ENCODE results near the gene IFI16.
"Not testable (repeated sequence)": the region's sequence is repeated elsewhere in the genome, so short reads cannot be mapped to it uniquely, and the experiment has no call there.

IFI16 gene

GRCh38 chr1:158998037-158998780 is 11.5 kb upstream of the IFI16 start:
- no peak for TF ChIP-seq SUZ12 (IDR thresholded peaks at IDR 0.05; ENCODE audit: extremely low read depth, insufficient read depth, insufficient read length)
- no peak for TF ChIP-seq ZNF274 (IDR thresholded peaks at IDR 0.05; ENCODE audit: low read depth, low read length)
- no peak for TF ChIP-seq YY1 (IDR thresholded peaks at IDR 0.05; ENCODE audit: insufficient read depth, insufficient read length)
- Histone ChIP-seq H3K27me3 (ENCODE audit: insufficient read depth, insufficient read length) (no peaks in the 10 kb centered on the region), H3K4me1 (ENCODE audit: insufficient read depth, insufficient read length) (no peaks in the 10 kb centered on the region), H3K36me3 (ENCODE audit: insufficient read depth, insufficient read length, low read length) (no peaks in the 10 kb centered on the region), H3K4me3 (ENCODE audit: insufficient read length, low read depth) (peak overlapping the region; percentile 41), H3K9ac (ENCODE audit: insufficient read length, low read depth) (no peak overlapping the region), H3K9me3 (ENCODE audit: insufficient read depth, low read length) (no peaks in the 10 kb centered on the region)
- DNase-seq (ENCODE audit: low read depth, low spot score) = no peak

- Histone ChIP-seq H3K36me3 (ENCODE audit: insufficient read depth, insufficient read length, low read length) (no peaks in the 10 kb centered on the region), H3K9me3 (ENCODE audit: insufficient read depth, low read length) (no peaks in the 10 kb centered on the region), H3K27me3 (ENCODE audit: insufficient read depth, insufficient read length) (no peaks in the 10 kb centered on the region), H3K9ac (ENCODE audit: insufficient read length, low read depth) (peak overlapping the region; percentile 12), H3K4me3 (ENCODE audit: insufficient read length, low read depth) (peak overlapping the region; percentile 41), H3K4me1 (ENCODE audit: insufficient read depth, insufficient read length) (no peaks in the 10 kb centered on the region)
- TF ChIP-seq YY1 (IDR thresholded peaks at IDR 0.05; ENCODE audit: insufficient read depth, insufficient read length) (no peak), SUZ12 (IDR thresholded peaks at IDR 0.05; ENCODE audit: extremely low read depth, insufficient read depth, insufficient read length) (no peak), ZNF274 (IDR thresholded peaks at IDR 0.05; ENCODE audit: low read depth, low read length) (no peak)
- DNase-seq (ENCODE audit: low read depth, low spot score) = peak; percentile 46
Observed at GRCh38 chr1:158998781-158999161, 10.9 kb upstream of the IFI16 start.

GRCh38 chr1:158999316-159000069 is 10.2 kb upstream of the IFI16 start:
- peak overlapping the region; percentile 41 for H3K4me3 ChIP-seq (ENCODE audit: insufficient read length, low read depth)
- H3K9ac ChIP-seq (ENCODE audit: insufficient read length, low read depth) = peak overlapping the region; percentile 34

DNA sequence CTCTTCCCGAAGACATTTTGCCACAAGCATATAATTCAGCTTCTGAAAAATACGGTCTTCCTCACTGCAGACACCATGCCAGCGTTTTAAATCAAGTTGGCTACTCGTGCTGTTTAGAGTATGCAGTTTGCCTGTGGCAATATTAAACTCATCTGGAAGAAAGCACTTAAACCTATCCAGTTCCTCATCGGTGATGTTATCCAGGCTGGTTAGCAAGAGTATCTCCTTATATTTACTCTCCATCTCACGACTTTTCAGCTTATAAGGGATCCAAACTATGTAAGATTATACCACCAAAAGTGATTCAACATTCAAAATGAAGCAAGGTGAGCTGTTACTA is 9.7 kb upstream of the IFI16 start:
- Histone ChIP-seq H3K4me3 (ENCODE audit: insufficient read length, low read depth) (peak overlapping the region; percentile 41), H3K4me1 (ENCODE audit: insufficient read depth, insufficient read length) (peaks cover 2% of the 10 kb centered on the region), H3K27me3 (ENCODE audit: insufficient read depth, insufficient read length) (no peaks in the 10 kb centered on the region), H3K9me3 (ENCODE audit: insufficient read depth, low read length) (no peaks in the 10 kb centered on the region), H3K9ac (ENCODE audit: insufficient read length, low read depth) (peak overlapping the region; percentile 34), H3K36me3 (ENCODE audit: insufficient read depth, insufficient read length, low read length) (no peaks in the 10 kb centered on the region)
- no peak for TF ChIP-seq YY1 (IDR thresholded peaks at IDR 0.05; ENCODE audit: insufficient read depth, insufficient read length)
- TF ChIP-seq ZNF274 (IDR thresholded peaks at IDR 0.05; ENCODE audit: low read depth, low read length) = no peak
- no peak for TF ChIP-seq SUZ12 (IDR thresholded peaks at IDR 0.05; ENCODE audit: extremely low read depth, insufficient read depth, insufficient read length)
- no peak for DNase-seq (ENCODE audit: low read depth, low spot score)

More at GRCh38 chr1:158999316-159000069, 10.2 kb upstream of the IFI16 start:
- Histone ChIP-seq H3K27me3 (ENCODE audit: insufficient read depth, insufficient read length) (no peaks in the 10 kb centered on the region), H3K36me3 (ENCODE audit: insufficient read depth, insufficient read length, low read length) (no peaks in the 10 kb centered on the region), H3K9me3 (ENCODE audit: insufficient read depth, low read length) (no peaks in the 10 kb centered on the region), H3K4me1 (ENCODE audit: insufficient read depth, insufficient read length) (no peaks in the 10 kb centered on the region)
- TF ChIP-seq ZNF274 (IDR thresholded peaks at IDR 0.05; ENCODE audit: low read depth, low read length) (no peak), YY1 (IDR thresholded peaks at IDR 0.05; ENCODE audit: insufficient read depth, insufficient read length) (peak; percentile 30), SUZ12 (IDR thresholded peaks at IDR 0.05; ENCODE audit: extremely low read depth, insufficient read depth, insufficient read length) (no peak)
- peak; percentile 96 for DNase-seq (ENCODE audit: low read depth, low spot score)

DNA sequence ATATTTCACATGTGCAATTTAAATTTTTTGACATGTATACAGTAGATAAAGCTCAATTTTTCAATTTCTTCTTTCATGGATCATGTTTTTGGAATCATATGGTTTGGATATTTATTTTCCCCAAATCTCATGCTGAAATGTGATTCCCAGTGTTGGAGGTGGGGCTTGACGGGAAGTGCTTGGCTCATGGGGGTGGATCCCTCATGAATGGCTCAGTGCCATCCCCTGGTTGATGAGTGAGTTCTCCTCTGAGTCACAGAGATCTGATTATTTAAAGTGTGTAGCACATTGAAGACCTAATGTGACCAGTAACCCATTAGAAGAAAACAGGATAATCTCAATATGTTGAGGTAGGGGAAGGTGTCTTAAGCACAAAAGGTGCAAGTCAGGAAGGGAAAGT is 9.1 kb upstream of the IFI16 start:
- no peaks in the 10 kb centered on the region for H3K9me3 ChIP-seq (ENCODE audit: insufficient read depth, low read length)
- H3K27me3 ChIP-seq (ENCODE audit: insufficient read depth, insufficient read length) = no peaks in the 10 kb centered on the region
- DNase-seq (ENCODE audit: low read depth, low spot score) = peak; percentile 59
- peaks cover 5% of the 10 kb centered on the region for H3K4me1 ChIP-seq (ENCODE audit: insufficient read depth, insufficient read length)
- H3K4me3 ChIP-seq (ENCODE audit: insufficient read length, low read depth) = no peak overlapping the region
- TF ChIP-seq ZNF274 (IDR thresholded peaks at IDR 0.05; ENCODE audit: low read depth, low read length) (no peak), SUZ12 (IDR thresholded peaks at IDR 0.05; ENCODE audit: extremely low read depth, insufficient read depth, insufficient read length) (no peak), YY1 (IDR thresholded peaks at IDR 0.05; ENCODE audit: insufficient read depth, insufficient read length) (no peak)
- no peak overlapping the region for H3K9ac ChIP-seq (ENCODE audit: insufficient read length, low read depth)
- no peaks in the 10 kb centered on the region for H3K36me3 ChIP-seq (ENCODE audit: insufficient read depth, insufficient read length, low read length)

GRCh38 chr1:159005161-159005560 is 4.5 kb upstream of the IFI16 start:
- H3K9me3 ChIP-seq (ENCODE audit: insufficient read depth, low read length) = no peaks in the 10 kb centered on the region
- peak overlapping the region; percentile 1 for H3K4me3 ChIP-seq (ENCODE audit: insufficient read length, low read depth)
- peaks cover 5% of the 10 kb centered on the region for H3K4me1 ChIP-seq (ENCODE audit: insufficient read depth, insufficient read length)
- TF ChIP-seq ZNF274 (IDR thresholded peaks at IDR 0.05; ENCODE audit: low read depth, low read length) (no peak), SUZ12 (IDR thresholded peaks at IDR 0.05; ENCODE audit: extremely low read depth, insufficient read depth, insufficient read length) (no peak), YY1 (IDR thresholded peaks at IDR 0.05; ENCODE audit: insufficient read depth, insufficient read length) (no peak)
- H3K9ac ChIP-seq (ENCODE audit: insufficient read length, low read depth) = peak overlapping the region; percentile 63
- no peaks in the 10 kb centered on the region for H3K27me3 ChIP-seq (ENCODE audit: insufficient read depth, insufficient read length)
- no peaks in the 10 kb centered on the region for H3K36me3 ChIP-seq (ENCODE audit: insufficient read depth, insufficient read length, low read length)
- no peak for DNase-seq (ENCODE audit: low read depth, low spot score)

- H3K4me3 ChIP-seq (ENCODE audit: insufficient read length, low read depth) = peak overlapping the region; percentile 19
- H3K9me3 ChIP-seq (ENCODE audit: insufficient read depth, low read length) = no peaks in the 10 kb centered on the region
- no peaks in the 10 kb centered on the region for H3K36me3 ChIP-seq (ENCODE audit: insufficient read depth, insufficient read length, low read length)
- TF ChIP-seq YY1 (IDR thresholded peaks at IDR 0.05; ENCODE audit: insufficient read depth, insufficient read length) (no peak), SUZ12 (IDR thresholded peaks at IDR 0.05; ENCODE audit: extremely low read depth, insufficient read depth, insufficient read length) (no peak), ZNF274 (IDR thresholded peaks at IDR 0.05; ENCODE audit: low read depth, low read length) (no peak)
- H3K27me3 ChIP-seq (ENCODE audit: insufficient read depth, insufficient read length) = no peaks in the 10 kb centered on the region
- DNase-seq (ENCODE audit: low read depth, low spot score) = peak; percentile 57
- H3K9ac ChIP-seq (ENCODE audit: insufficient read length, low read depth) = peak overlapping the region; percentile 63
- H3K4me1 ChIP-seq (ENCODE audit: insufficient read depth, insufficient read length) = peaks cover 5% of the 10 kb centered on the region
Observed at GRCh38 chr1:159005676-159006075, 4.0 kb upstream of the IFI16 start.

DNA sequence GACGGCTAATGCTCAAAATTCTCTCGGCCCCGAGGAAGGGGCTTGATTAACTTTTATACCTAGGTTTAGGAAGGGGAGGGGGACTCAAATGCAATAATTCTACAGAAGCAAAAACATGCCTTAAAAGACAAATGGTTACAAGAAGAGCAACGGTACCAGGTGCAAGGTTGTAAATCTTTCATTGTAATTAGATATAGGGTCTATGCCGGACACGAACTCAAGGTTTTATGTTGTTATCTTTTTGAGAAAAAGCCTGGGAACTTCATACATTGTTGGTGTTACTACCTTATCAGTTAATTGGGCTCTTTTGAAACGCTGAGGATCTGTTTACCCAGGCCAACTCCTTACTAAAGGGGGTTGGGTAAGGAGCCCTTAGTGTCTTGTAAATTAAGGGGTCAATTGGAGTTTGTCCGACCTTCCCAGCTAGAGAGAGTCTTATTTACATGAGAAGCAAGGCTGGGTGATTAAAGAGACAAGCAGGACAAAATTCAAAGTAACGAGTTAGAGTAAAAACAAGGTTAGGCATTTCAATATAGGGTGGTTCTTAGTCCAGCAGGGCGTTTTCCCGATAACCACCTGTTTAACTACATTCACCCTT is 3.4 kb upstream of the IFI16 start:
- peak overlapping the region; percentile 63 for H3K9ac ChIP-seq (ENCODE audit: insufficient read length, low read depth)
- DNase-seq (ENCODE audit: low read depth, low spot score) = peak; percentile 91

More for the DNA sequence above, 3.4 kb upstream of the IFI16 start:
- H3K27me3 ChIP-seq (ENCODE audit: insufficient read depth, insufficient read length); H3K9me3 ChIP-seq (ENCODE audit: insufficient read depth, low read length); H3K4me1 ChIP-seq (ENCODE audit: insufficient read depth, insufficient read length); H3K36me3 ChIP-seq (ENCODE audit: insufficient read depth, insufficient read length, low read length): not testable (repeated sequence)
- peak overlapping the region; percentile 19 for H3K4me3 ChIP-seq (ENCODE audit: insufficient read length, low read depth)

Measured in NT2/D1 (cell line).